ENCODE results near the gene PELI2.

PELI2 gene

GRCh38 chr14:56119201-56119981 lies 1.2 kb downstream of the PELI2 start:
- DNase-seq: peak; percentile 18

DNA sequence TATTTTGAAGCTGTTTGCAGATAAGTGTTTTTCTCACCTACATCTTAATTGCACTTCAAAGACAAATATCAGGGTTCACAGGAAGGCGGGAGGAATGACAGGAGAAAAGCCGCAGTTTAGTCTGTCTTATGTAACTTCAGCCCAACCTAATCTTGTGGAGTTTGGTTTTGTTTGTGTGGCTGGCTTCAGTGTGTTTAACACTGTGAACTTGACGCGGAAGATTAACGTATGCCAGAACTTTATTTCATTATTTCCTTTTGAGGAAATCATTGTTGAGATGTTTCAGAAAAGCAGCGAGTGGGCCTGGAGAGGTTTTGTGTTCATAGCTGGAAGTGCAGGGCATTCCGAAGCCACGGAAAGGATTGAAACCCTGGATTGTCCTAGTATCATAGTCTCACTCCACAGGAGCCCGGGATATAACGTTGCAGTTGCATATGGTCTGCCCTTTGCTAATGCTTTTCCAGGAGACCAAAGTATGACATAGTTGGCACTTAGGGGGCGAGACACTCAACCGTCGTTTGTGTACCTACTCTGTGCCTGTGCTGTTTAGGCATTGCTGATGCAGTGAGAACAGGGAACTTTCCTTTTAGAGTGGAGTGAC lies 2.0 kb downstream of the PELI2 start:
- DNase-seq: peak; percentile 21

DNA sequence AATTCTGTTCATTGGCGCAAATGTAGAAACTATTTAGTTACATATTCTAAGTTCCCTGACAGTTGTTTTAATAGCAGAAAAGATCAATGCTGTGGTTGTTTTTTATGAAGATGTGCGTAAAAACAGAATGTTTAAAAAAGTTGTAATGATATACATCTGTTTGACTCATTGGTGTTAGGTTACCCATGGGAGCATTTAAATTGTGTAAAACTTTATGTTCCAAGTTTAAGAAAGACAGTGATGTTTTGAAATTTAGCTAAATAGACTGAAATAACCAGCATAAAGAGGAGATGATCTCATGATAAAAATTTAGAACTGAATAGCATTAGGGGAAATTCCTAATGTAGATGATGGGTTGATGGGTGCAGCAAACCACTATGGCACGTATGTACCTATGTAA lies 3.6 kb downstream of the PELI2 start:
- DNase-seq: no peak

- no peak for DNase-seq
Observed at GRCh38 chr14:56122301-56122700, 4.1 kb downstream of the PELI2 start.

DNA sequence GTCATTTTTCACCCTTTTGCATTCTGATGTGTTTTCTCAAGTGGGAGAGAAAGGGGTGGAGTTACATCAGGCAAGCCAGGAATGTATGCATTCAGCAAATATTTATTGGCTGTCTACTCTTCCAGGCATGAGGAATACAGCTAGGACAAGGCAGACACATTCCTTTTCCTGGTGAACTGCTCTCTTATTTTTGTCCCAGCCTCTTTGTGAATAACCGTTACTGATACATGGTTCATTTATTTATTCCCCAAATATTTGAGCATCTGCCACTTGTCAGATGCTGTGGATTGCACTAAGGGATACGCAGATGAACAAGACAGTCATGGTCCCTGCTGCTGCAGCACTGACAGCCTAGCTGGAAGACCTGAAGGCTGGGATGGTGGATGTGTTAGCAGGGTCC lies 6.1 kb downstream of the PELI2 start:
- no peak for DNase-seq

DNA sequence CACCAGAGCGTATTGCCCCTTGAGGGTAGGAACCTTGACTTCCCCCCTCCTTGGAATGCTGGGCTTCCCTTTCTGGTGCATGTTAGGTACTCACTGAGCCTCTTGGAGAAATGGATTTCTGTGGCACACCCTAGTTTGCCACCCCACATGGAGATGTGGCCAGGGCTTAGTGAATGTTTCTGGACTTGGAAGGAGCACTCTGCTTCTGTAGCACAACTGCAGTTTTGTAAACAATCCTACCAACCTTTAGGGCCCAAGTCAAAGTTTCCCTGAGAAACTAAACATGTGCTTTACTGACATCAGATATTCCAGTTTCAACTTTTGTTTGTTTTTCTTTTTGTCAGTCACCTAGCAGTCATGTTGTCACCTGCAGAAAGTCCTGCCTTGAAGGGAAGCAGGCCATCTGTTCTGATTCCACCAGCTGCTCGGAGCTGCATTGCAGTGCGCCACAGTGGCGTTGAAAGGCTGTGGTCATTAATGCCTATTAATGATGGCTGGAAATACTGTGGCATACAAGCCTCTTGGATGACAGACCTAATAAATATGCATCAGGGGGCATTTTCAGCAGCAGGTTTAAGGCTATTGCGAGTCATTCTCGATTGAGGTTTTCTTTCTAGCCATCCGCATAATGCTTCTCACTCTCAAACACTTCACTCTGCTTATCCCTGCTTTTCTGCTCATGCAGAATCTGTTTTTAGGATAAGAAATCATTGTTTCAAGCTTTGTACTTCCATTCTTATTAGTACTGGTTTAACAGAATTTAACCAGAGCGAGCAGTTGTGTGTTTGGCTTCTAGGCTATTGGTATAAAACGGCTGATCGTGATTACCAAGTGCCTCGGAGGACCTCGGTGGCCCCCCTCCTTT lies 7.8 kb downstream of the PELI2 start:
- DNase-seq: peak; percentile 37

DNA sequence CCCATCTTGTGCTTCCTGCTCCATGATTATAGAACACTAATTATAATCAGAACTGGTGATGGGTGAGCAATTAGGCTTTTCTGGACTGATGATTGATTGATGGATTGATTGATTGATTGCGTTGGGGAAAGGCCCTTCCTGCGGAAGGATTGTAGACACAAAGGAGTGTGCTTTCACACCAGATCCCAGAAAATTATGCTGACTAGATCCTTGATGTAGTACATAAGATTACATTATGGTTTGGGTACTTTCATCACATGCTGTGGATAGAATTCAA lies 8.4 kb downstream of the PELI2 start:
- no peak for DNase-seq

DNA sequence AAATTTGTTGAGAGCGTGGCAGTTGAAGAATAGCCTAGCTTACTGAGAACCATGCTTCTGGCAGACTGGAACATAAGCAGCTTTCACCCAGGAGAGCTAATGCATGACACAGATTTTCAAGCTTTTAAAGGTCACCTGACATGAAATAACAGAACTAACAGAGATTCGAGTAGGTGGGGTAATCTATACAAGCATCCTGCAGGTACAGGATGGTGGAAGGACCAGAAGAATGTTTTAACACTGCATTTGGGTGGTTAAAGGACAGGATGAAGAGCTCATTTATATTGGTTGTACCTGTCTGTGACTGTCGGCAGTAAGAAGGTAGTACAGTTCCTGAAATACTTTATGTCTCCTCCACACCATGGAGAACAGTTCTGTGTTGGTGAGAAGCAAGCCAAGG lies 8.9 kb downstream of the PELI2 start:
- DNase-seq: no peak

DNA sequence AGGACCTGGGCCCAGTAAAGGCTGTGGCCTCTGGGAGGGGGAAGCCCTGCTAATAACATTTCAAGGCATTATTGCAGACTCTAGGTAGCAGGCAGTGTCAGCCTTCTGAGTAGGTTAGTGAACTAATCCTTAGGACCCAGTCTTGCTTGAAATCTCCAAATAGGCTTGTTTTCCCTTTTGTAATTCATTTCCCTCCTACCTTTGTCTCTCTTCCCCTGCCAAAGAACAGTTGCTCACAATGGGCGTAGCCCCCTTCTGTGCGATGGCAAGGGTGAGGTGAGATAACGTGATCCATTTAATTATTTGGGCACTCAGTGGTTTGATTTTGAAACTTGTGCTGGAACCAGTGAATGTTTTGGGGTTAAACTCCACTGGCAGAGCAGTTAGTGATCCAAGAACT lies 10.9 kb downstream of the PELI2 start:
- no peak for DNase-seq

- DNase-seq: no peak
Observed at GRCh38 chr14:56129933-56130332, 11.7 kb downstream of the PELI2 start.

DNA sequence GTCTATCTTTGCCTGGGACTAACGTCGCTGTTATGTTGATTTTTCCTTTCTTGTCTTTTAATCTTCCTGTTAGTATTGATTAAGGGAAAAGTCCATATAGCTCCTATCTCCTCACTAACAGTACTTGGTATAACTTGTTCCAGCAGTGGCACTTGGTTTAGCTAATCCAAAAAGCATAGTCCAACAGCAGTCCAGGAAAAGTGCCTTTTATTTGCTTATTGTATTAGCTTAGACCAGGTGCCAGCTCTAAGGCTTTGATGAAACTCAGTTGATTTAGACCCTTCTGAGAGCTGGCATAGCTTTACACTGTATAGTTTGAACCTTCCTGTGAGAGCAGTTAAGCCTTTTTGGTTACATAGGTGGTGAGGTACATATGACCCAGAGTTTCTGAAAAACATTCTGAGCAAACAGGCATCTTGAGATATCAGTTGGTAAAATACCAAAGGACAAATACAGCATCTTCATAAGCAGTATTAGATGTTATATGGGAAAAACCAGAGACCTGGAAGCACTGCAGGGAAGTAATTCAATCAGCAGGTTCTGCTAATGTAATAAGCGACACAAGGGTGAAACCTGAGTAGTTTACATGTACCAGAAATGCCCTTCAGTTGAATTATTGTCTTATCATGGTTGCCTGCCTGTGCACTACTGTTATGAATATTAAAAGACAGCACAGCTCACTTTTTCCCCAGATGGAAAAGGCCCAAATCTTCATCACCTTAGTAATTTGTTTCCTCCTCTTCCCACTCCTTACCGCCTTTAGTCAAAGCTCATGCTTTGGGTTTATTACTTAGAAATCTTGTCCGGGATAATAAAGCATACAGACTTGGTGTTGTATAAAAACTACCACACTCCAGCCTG lies 13.0 kb downstream of the PELI2 start:
- peak; percentile 19 for DNase-seq

- no peak for DNase-seq
Observed at GRCh38 chr14:56131865-56132833, 13.9 kb downstream of the PELI2 start.

DNA sequence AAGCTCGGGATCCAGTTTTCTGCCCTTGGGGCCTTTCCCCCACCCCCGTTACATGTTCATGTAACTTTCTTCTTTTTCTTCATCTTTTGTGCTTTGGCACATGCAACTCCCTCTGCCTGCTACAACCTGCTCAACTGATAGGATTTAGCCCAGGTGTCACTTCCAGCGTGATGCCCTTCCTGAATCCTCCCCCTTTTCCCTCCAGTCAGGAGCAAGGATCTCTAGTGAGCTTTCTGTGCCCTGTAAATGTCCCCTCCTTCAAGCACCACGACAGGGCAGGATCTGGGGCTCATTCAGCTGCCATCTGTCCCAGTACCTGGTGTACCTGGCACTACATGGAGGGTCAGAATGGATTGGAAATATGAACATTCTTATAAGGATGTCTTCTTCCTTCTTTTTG lies 15.3 kb downstream of the PELI2 start:
- peak; percentile 23 for DNase-seq

DNA sequence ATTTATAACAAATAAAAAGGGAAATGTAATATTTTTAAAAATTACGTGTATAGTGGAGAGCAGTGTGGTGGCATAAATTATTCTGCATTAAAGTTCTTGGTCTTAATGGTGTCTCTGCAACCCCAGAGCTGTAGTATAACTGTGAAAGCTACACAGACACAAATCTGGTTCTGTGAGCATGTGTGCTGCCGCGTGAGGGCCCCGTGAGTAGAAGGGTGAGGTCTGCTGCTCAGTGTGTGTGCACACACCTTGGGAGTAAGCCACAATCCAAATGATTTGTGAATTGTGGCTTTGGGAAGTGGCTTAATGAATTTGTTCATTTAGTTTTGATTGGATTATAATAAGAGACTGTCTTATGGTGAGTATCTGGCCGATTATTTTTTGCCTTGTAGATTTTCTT lies 16.8 kb downstream of the PELI2 start:
- DNase-seq: no peak

- DNase-seq: no peak
Observed at GRCh38 chr14:56135668-56136067, 17.5 kb downstream of the PELI2 start.

DNA sequence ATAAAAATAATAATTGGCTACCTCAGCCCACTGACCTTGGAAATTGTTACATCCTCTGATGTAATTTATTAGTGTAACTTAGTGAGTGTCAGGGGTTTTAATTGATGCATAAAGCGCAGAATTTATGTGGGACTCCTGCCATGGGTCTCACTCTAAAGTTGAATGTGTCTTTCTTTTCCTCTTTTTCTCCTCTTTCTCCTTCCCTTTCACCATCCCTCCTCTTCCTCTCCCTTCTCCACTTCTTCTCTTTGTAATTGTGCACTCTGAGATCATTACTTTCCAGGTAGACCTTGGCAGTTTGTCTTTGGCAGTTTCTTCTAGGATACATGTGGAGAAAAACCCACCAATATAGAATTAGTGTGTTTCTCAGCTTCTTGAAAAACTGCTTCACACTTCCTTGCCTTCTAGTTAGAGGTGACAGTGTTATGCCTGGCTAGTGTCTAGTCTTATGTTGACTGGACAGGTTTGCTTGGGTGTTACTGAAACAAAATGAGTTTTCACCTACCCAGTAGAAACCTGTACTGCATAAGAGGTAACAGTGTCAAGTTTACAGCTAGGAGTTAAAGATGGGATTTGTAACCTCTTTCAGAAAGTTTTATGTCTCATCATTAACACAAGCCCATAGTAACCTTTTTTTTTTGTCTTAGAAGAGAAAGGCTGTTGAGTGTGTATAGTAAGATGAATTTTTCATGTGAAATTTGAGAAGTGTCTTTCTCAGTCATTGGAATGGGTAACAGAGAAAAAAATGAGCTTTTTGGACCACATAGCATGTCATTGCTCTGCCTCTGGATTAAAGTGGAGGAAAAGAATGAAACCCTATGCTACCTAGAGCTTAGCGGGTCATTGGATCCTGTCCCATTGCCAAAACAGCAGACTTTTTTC lies 18.6 kb downstream of the PELI2 start:
- DNase-seq: no peak

DNA sequence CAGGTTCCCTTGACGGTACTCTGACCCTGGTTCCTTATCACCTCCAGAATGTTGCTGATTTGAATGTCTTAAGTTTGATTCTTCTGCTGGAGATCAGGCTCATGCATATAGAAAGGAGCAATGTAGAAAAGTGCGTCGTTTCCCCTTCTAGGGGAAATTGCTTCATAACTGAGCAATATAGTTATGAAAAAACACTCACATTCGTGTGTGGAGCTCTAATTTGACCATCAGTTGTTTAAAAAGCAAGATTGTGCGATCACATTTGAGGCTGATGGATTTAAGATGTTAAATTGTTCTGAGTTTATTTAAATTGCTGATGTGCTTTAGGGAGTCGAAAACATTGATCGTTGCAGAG lies 19.2 kb downstream of the PELI2 start:
- no peak for DNase-seq

DNA sequence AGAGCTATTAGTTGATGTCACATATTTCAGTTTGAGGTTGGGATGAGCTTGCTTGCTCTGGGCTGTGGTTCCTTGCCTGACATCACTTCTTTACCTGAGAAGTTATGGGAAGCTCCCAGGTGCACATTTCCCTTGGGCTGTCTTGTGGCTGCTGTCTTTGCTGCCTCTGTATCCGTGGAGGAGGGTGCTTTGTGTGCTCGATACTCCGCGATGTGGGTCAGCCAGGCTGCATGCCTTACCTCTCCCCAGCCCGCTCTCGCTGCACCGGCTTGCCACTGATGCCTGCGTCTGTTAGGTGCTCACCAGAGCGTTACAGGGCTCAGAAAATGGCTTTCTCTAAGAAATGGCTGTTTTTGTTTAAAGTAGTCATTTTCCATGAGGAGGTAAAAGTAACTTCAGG lies 19.6 kb downstream of the PELI2 start:
- DNase-seq: no peak

- DNase-seq: no peak
Observed at GRCh38 chr14:56138928-56139327, 20.7 kb downstream of the PELI2 start.

DNA sequence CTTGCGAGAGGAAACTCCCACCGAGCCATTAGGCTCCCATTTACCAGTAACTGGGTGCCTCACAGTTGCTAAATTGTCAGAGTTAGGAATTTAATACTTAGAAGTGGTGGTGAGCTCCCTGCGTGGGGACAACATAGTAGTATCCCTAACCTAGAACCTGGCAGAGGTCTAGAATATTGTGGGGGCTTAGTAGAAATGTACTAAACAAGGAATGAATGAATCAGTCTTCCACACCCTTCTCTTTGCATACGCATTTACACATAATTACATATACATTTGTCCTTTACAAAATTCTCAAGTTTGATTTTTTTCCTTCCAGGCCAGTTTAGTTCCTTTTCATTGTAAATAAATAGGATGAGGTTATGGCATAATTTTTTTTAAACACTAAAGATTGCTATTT lies 24.1 kb downstream of the PELI2 start:
- no peak for DNase-seq

DNA sequence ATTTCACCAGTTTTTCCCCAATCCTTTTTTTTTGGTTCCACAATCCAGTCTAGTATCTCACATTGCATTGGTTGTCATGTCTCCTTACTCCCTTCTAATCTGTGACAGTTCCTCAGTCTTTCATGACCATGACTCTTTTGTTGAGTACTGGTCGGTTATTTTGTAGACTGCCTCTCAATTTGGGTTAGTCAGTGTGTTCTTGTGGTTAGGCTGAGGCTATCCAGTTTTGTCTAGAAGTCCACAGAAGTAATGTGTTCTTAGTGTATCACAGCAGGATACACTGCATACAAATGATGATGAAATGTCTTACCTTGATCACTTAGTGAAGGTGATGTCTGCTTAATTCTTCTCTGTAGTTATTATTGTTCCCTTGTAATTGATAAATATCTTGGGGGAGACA lies 24.8 kb downstream of the PELI2 start:
- no peak for DNase-seq

All from NCI-H510A (cell line).